B cell (primary cell): Measurements from ENCODE around the gene KAZN.

Source experiments
- EZH2 ChIP-seq: IDR thresholded peaks from 2 replicates; pipeline ENCODE4 v1.6.1; 2012; ENCODE audit warnings: borderline replicate concordance, low read depth, mild to moderate bottlenecking, moderate library complexity, low read length; ENCODE audit not compliant: insufficient read depth, poor library complexity, severe bottlenecking
- TF ChIP-seq, protein P1 (sequence below): fragments of 200-600 bp; IDR thresholded peaks from one replicate; pipeline ENCODE4 v1.8.0; 2022; ENCODE audit warnings: antibody characterized with exemption, mild to moderate bottlenecking

DNA sequence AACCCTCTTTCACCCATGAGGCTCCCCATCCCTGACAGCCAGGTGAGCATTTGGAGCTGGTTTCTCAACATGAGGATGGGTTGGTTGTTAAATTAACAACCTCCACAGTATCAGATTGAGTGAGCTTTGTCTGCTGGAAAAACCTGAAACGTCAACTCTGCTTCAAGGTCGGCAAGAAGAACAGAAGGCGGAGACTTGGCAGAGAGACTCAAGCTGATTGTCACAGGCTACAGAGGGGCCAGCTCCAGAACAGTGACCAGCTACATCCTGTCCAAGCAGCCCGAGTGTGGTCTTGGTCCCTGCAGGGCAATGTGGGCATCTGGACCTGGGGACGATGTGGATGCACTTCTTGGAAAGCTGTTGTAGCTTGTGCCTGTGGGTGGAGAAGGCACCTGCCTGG is 518.5 kb downstream of the KAZN start:
- TF ChIP-seq EZH2 = no peak
- TF ChIP-seq, protein P1, sequence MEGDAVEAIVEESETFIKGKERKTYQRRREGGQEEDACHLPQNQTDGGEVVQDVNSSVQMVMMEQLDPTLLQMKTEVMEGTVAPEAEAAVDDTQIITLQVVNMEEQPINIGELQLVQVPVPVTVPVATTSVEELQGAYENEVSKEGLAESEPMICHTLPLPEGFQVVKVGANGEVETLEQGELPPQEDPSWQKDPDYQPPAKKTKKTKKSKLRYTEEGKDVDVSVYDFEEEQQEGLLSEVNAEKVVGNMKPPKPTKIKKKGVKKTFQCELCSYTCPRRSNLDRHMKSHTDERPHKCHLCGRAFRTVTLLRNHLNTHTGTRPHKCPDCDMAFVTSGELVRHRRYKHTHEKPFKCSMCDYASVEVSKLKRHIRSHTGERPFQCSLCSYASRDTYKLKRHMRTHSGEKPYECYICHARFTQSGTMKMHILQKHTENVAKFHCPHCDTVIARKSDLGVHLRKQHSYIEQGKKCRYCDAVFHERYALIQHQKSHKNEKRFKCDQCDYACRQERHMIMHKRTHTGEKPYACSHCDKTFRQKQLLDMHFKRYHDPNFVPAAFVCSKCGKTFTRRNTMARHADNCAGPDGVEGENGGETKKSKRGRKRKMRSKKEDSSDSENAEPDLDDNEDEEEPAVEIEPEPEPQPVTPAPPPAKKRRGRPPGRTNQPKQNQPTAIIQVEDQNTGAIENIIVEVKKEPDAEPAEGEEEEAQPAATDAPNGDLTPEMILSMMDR = no peak
